Right ventricle myocardium superior (tissue), 1 donor: ENCODE measurements around the gene DPM2. TPM values are rescaled to one million over a fixed set of nuclear protein-coding genes. Genes with fewer than 3 reads are reported as not detected.

Experiments
- ATAC-seq: fragments of 200-7000 bp; cut with Tn5 transposase; one replicate; pipeline ENCODE4 v1.9.1; 2020; ENCODE audit warnings: mild to moderate bottlenecking; ENCODE audit not compliant: poor library complexity
- DNase-seq: peaks from one replicate; pipeline ENCODE4 v3.0.0-alpha.2; 2020
- intact Hi-C: fragments of 100-400 bp; cut with DNase I; formaldehyde crosslinking; loops from one replicate; pipeline ENCODE4 v1.11.2; 2022
- total RNA-seq: library from RNA; stranded (reverse); fragmentation: NEBNext Ultra II Directional; extraction: Animal tissue kit (Norgen Biotek cat#: 25700); gene quantifications from one replicate; pipeline ENCODE4 v1.2.1, GENCODE V29; 2021
- donor health status: DM: no; HTN: yes; CAD: no; lungs with severe emphysema.

Gene DPM2
- total RNA-seq, 1 donor from 2014 or later = 9.9 TPM

- DNase-seq (no peak), ATAC-seq (no peak)
- intact Hi-C loops = no loop called here
Measured at GRCh38 chr9:127960410-127961154, 22.9 kb upstream of the DPM2 start.

GRCh38 chr9:127959841-127960409 lies 22.3 kb upstream of the DPM2 start:
- intact Hi-C loops = no loop called here
- ATAC-seq = no peak

GRCh38 chr9:127959398-127959797 lies 21.7 kb upstream of the DPM2 start:
- DNase-seq (no peak), ATAC-seq (no peak)
- intact Hi-C loops = no loop called here

More at GRCh38 chr9:127959841-127960409, 22.3 kb upstream of the DPM2 start:
- no peak for DNase-seq

GRCh38 chr9:127958728-127959127 lies 21.1 kb upstream of the DPM2 start:
- ATAC-seq (no peak), DNase-seq (no peak)
- intact Hi-C loops = no loop called here

GRCh38 chr9:127955294-127956015 lies 17.8 kb upstream of the DPM2 start:
- ATAC-seq = peak; percentile 86
- intact Hi-C loops = no loop called here
- DNase-seq = no peak

- ATAC-seq = no peak
- intact Hi-C loops = no loop called here
- no peak for DNase-seq
Measured at GRCh38 chr9:127954831-127955293, 17.2 kb upstream of the DPM2 start.

- intact Hi-C loops = no loop called here
- DNase-seq (no peak), ATAC-seq (no peak)
Measured at GRCh38 chr9:127953768-127954505, 16.3 kb upstream of the DPM2 start.

GRCh38 chr9:127953154-127953553 lies 15.5 kb upstream of the DPM2 start:
- DNase-seq (no peak), ATAC-seq (no peak)
- intact Hi-C loops = no loop called here

- ATAC-seq = peak; percentile 67
- peak; percentile 71 for DNase-seq
- intact Hi-C loops = no loop called here
Measured at GRCh38 chr9:127950513-127951289, 13.0 kb upstream of the DPM2 start.

- DNase-seq = no peak
- intact Hi-C loops = no loop called here
- peak; percentile 53 for ATAC-seq
Measured at GRCh38 chr9:127949827-127950512, 12.3 kb upstream of the DPM2 start.

- ATAC-seq (no peak), DNase-seq (no peak)
- intact Hi-C loops = no loop called here
Measured at GRCh38 chr9:127947841-127948710, 10.4 kb upstream of the DPM2 start.

- intact Hi-C loops = no loop called here
- ATAC-seq (no peak), DNase-seq (no peak)
Measured at GRCh38 chr9:127946728-127947127, 9.1 kb upstream of the DPM2 start.

- DNase-seq = no peak
- intact Hi-C loops = loop anchor here (2.0 kb wide), 1 partner anchor 89 kb away; no protein-coding TSS in a partner anchor
- no peak for ATAC-seq
Measured at GRCh38 chr9:127945942-127946341, 8.3 kb upstream of the DPM2 start.

GRCh38 chr9:127945338-127945737 lies 7.7 kb upstream of the DPM2 start:
- no peak for ATAC-seq
- no peak for DNase-seq
- intact Hi-C loops = loop anchor here (2.0 kb wide), 1 partner anchor 89 kb away; no protein-coding TSS in a partner anchor

GRCh38 chr9:127944586-127945218 lies 7.0 kb upstream of the DPM2 start:
- intact Hi-C loops = loop anchor here (2.0 kb wide), 1 partner anchor 90 kb away; no protein-coding TSS in a partner anchor
- ATAC-seq (no peak), DNase-seq (no peak)

GRCh38 chr9:127943731-127944144 lies 6.1 kb upstream of the DPM2 start:
- DNase-seq (peak; percentile 92), ATAC-seq (peak; percentile 82)
- intact Hi-C loops = loop anchor here (2.0 kb wide), 1 partner anchor 91 kb away; no protein-coding TSS in a partner anchor
